ENCODE results near the gene PGF. TPM values are rescaled to one million over a fixed set of nuclear protein-coding genes. Genes with fewer than 3 reads are reported as not detected.

The PGF gene
- total and polyA plus RNA-seq, 12 donors, result 1.7 to 12.7 (median 4.9) TPM

DNA sequence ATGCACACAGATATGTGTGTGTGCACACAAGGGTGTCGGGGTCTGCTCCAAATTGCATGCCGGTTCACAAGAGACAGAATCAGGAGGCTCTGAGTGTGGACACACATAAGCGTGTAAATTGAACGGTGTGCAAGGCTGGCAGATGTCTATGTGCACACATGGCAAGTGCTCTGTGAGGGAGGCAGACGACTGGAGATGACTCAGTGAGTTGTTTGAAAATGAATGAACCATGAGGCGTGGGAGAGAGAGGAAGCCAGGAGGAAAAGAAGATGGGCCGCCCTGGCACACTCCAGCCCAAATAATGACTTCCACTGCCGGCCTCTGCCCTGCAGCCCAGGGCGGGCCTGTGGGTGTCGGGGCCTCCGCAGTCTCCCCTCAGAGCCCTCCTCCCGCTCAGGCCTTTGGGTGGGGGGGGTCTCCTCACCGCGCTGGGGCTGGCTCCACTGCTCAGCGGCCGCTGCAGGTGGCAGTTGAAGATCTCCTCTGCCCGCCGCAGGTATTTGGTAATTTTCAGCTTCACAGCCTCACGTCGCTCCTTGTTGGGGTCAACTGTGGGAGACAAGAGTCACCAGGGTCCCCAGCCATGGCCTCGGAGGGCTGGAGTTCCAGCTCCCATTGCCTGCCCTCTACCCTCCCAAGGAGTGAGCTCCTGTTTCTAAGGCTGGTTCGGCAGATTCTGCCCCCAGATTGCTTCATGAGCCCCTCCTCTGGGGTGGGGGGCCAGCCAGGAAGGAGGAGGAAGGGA lies 35.8 kb downstream of the PGF start:
- no peak overlapping the region for H3K4me3 ChIP-seq
- H3K27me3 ChIP-seq, result no peaks in the 10 kb centered on the region
- intact Hi-C loops (cut with DNase I), result loop anchor here in 1 of 2 donors (10.0 kb wide), 1 partner anchor 165 kb away; no protein-coding TSS in a partner anchor
- no peak overlapping the region for H3K27ac ChIP-seq
- peaks cover 0 to 13% of the 10 kb centered on the region in 2 donors for H3K4me1 ChIP-seq (replicated peaks in 1 of 2)
- TF ChIP-seq CTCF (IDR thresholded peaks at IDR 0.05) (no peak), POLR2A (IDR thresholded peaks at IDR 0.05) (no peak)
- no peak for DNase-seq
- H3K36me3 ChIP-seq (replicated peaks in 1 of 2), result no peaks in the 10 kb centered on the region
- 87 to 92% (median 90%) methylated on average over 15 to 22 of the region's 22 CpGs for WGBS, 4 donors
- H3K9me3 ChIP-seq (replicated peaks in 1 of 3), result no peaks in the 10 kb centered on the region

DNA sequence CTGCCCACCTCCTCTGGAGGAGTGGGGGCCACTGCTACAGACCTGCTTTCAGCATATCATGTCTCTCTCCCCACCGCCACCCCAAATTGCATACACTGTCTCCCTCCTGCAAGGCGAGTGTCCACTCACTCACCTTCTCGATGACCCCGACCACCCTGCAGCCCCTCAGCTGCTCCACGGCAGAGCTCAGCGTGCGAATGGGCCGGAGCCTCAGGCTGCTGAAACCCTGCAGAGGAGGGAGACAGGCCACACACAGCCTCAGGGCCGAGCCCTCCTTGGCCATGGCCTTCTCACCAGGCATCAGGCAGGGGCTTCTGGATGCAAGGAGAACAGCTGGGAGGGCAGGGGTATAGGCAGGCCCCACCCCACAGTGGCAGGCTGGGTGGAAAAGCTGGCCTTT lies 37.0 kb downstream of the PGF start:
- 91 to 98% (median 92%) methylated on average over 8 to 9 of the region's 9 CpGs for WGBS, 4 donors
- no peaks in the 10 kb centered on the region for H3K9me3 ChIP-seq (replicated peaks in 1 of 3)
- peaks cover 0 to 14% of the 10 kb centered on the region in 2 donors for H3K4me1 ChIP-seq (replicated peaks in 1 of 2)
- intact Hi-C loops (cut with DNase I), result loop anchor here in 1 of 2 donors (10.0 kb wide), 1 partner anchor 166 kb away; no protein-coding TSS in a partner anchor
- TF ChIP-seq CTCF (IDR thresholded peaks at IDR 0.05) (no peak), POLR2A (IDR thresholded peaks at IDR 0.05) (no peak)
- H3K36me3 ChIP-seq (replicated peaks in 1 of 2), result no peaks in the 10 kb centered on the region
- H3K27ac ChIP-seq, result peak overlapping the region in 1 of 5 donors; percentile 20
- DNase-seq, result no peak
- no peaks in the 10 kb centered on the region for H3K27me3 ChIP-seq
- no peak overlapping the region for H3K4me3 ChIP-seq

- Histone ChIP-seq H3K27ac (peak overlapping the region in 2 of 5 donors; percentile 56 to 72), H3K36me3 (replicated peaks in 1 of 2) (no peaks in the 10 kb centered on the region), H3K4me3 (no peak overlapping the region), H3K9me3 (replicated peaks in 1 of 3) (no peaks in the 10 kb centered on the region), H3K4me1 (replicated peaks in 1 of 2) (peaks cover 0 to 9% of the 10 kb centered on the region in 2 donors), H3K27me3 (no peaks in the 10 kb centered on the region)
- no peak for TF ChIP-seq CTCF (IDR thresholded peaks at IDR 0.05)
- DNase-seq, result peak in 2 of 7 donors; percentile 48 to 57
- WGBS, 4 donors, result 53 to 66% (median 58%) methylated on average over 13 of the region's 13 CpGs
- intact Hi-C loops (cut with DNase I), result loop anchor here in 1 of 2 donors (10.0 kb wide), 1 partner anchor 167 kb away; no protein-coding TSS in a partner anchor
Observed at GRCh38 chr14:74917646-74918081, 37.7 kb downstream of the PGF start.

- intact Hi-C loops (cut with DNase I), result loop anchor here in 1 of 2 donors (10.0 kb wide), 1 partner anchor 168 kb away; no protein-coding TSS in a partner anchor
- Histone ChIP-seq H3K27me3 (no peaks in the 10 kb centered on the region), H3K4me1 (replicated peaks in 1 of 2) (peaks cover 0 to 7% of the 10 kb centered on the region in 2 donors), H3K27ac (peak overlapping the region in 2 of 5 donors; percentile 56 to 72), H3K36me3 (replicated peaks in 1 of 2) (no peaks in the 10 kb centered on the region), H3K9me3 (replicated peaks in 1 of 3) (no peaks in the 10 kb centered on the region), H3K4me3 (no peak overlapping the region)
- WGBS, 4 donors, result 89 to 93% (median 92%) methylated on average over 5 of the region's 5 CpGs
- DNase-seq, result no peak
- no peak for TF ChIP-seq POLR2A (IDR thresholded peaks at IDR 0.05)
- no peak for TF ChIP-seq CTCF (IDR thresholded peaks at IDR 0.05)
Observed at GRCh38 chr14:74917178-74917543, 38.2 kb downstream of the PGF start.

All from adrenal gland (tissue), 12 donors.